Mononuclear cell (primary cell): ENCODE results near the gene PTCD3. TPM values are rescaled to one million over a fixed set of nuclear protein-coding genes. Genes with fewer than 3 reads are reported as not detected.

ENCODE experiments used
- total RNA-seq: library from RNA; depleted of rRNA; stranded (reverse); fragments of >200 nt; gene quantifications from one replicate; pipeline ENCODE4 v1.2.3, GENCODE V29; 2012

Gene PTCD3
- total RNA-seq, 1 donor = 167 TPM

Other genes with a start within 250 kb of the PTCD3 start
- 54.7 TPM for gene ST3GAL5, start 217.2 kb upstream of the PTCD3 start, total RNA-seq
- 6.1 TPM for gene POLR1A, start 349 bp upstream of the PTCD3 start, total RNA-seq
- gene IMMT, start 89.2 kb downstream of the PTCD3 start, total RNA-seq = 34.0 TPM
- 13.3 TPM for gene MRPL35, start 93.2 kb downstream of the PTCD3 start, total RNA-seq
- gene REEP1, start 231.4 kb downstream of the PTCD3 start, total RNA-seq = 0.63 TPM